Left forelimb (tissue), 1 donor: Measurements from ENCODE around the gene NPEPL1.
"Not testable (repeated sequence)": the region's sequence is repeated elsewhere in the genome, so short reads cannot be mapped to it uniquely, and the experiment has no call there.

Experiments used
- DNase-seq: peaks from one replicate; pipeline ENCODE4 v3.0.0-alpha.2; 2018; ENCODE audit warnings: low spot score

NPEPL1 gene, protein sequence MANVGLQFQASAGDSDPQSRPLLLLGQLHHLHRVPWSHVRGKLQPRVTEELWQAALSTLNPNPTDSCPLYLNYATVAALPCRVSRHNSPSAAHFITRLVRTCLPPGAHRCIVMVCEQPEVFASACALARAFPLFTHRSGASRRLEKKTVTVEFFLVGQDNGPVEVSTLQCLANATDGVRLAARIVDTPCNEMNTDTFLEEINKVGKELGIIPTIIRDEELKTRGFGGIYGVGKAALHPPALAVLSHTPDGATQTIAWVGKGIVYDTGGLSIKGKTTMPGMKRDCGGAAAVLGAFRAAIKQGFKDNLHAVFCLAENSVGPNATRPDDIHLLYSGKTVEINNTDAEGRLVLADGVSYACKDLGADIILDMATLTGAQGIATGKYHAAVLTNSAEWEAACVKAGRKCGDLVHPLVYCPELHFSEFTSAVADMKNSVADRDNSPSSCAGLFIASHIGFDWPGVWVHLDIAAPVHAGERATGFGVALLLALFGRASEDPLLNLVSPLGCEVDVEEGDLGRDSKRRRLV

DNA sequence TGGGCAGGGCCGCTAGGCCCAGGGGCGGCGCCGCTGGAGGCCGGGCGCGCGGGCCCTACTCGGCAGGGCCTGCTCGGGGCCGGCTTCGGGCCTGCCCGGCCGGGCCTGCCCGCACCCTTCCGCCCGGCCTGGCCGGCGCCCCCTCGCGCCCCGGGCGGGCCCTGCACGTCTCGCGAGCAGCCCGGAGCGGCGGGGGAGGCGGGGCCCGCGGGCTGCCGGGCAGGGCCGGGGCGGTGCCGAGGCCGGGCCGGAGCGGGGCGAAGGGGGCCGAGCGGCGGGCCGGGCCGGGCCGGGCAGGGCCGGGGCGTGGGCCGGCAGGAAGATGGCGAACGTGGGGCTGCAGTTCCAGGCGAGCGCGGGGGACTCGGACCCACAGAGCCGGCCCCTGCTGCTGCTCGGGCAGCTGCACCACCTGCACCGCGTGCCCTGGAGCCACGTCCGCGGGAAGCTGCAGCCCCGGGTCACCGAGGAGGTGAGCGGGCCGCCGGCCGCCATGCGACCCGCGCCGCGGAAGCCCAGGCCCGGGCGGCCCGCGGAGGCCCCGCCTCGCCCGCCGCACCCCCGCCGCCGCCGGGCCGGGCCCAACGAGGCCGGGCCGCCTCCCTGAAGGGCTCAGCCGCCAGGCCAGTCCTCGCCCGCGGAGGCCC lies at the start of gene NPEPL1:
Gene NPEPL1, plus strand, starts transcription at position 222 of the 647 bp plus-strand sequence. Its CDS starts 101 bp downstream, at position 323.
- peak; percentile 78 for DNase-seq

DNA sequence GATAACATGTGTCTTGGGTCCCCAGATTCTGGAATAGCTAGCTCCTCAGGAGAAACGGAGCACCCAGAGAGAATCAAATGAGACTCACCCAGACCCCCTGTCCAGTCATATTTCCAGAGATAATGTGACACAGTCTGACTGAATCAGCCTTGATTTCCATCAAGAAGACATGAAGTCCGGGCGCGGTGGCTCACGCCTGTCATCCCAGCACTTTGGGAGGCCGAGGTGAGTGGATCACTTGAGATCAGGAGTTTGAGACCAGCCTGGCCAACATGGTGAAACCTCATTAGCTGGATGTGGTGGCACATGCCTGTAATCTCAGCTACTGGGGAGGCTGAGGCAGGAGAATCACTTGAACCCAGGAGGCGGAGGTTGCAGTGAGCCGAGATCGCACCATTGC lies 49.7 kb upstream of the NPEPL1 start:
- peak; percentile 11 for DNase-seq

DNA sequence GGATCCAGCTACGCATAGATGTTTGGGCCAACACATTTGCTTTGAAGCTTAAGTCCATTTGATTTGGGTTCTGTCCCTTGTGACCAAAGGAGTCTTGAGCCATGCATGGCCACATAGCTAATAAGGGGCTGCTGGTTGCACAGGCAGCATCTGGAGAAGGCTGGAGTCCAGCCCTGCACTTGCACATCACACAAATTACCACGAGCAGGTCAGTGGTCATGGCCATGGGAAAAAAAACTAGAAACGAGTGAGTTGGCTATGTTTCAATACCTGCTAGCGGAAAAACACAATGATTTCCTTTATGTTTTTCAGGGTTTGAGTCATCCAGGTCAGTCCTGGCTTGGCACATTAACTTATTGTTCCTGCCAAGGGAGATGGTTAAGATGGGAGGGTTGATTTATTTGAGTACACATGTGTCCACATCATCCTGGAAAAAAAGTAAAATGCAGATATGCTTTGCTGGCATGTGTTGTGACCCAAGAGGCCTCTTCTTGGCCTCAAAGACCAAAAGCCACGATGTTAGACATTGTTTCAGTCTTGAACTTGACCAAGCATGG lies 47.1 kb upstream of the NPEPL1 start:
- DNase-seq: peak; percentile 63

DNA sequence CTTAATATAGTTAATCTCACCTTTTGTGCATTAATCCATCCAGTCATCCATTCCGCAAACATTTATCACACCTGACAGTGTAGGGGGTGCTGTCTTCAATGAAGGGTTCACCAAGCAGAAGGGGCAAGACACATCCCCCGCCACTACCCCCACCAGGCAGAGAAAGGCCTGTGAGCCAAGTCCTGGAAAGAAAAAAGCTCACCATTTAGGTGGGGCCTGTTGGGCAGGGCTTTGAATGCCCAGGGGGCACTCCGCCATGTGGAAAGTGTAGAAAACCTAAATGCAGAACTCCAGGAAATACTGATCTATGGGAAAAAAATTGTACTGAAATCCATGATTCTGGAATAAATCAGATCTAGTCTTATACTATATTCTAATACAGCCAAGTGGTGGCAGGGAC lies 46.3 kb upstream of the NPEPL1 start:
- peak; percentile 52 for DNase-seq

DNA sequence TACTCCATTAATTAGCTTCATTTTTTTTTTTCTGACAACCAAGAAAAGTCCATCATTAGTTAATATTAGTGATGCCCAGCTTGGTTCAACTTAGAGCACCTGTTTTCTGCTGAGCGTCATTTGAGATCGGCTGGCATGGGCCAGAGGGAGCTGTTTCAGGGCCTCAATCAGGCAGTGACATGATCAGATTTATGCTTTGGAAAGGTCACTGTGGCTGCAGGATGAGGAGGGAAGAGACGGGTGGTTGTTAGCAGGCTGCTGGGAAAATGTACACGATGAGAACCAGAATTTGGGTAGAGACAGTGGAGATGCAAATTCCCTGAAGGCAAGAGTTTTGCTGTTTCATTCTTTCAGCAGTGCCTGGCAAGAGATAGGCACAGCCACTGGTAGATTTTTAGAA lies 45.9 kb upstream of the NPEPL1 start:
- DNase-seq: peak; percentile 36

DNA sequence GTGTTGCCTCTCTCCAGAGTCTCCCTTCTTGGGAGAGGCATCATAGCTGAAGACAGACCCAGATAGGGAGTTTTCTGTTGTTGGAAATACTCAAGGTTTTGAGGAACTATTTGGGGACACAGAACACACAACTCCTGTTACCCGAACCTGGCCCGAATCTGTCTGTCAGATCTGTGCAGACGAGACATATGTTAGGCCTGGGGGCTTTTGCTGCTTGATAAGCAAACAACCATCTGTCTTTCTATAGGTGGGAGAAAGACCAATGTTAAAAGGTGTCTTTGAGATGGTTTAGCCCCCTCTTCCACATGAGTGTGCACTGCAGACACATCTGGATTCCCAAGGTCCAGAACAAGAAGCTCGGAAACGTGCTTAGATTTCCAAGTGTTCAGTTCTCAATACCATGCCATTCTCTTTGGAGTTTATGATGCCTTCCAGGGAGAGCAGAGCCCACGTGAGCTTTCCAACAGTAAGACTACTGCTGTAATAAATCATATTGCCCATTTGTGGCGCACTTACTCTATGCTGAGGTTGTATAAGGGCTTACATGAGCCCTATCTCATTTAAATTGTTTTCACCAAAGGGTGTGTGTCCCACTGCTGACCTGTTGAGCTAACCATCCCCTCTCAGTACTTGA lies 45.3 kb upstream of the NPEPL1 start:
- peak; percentile 30 for DNase-seq

DNA sequence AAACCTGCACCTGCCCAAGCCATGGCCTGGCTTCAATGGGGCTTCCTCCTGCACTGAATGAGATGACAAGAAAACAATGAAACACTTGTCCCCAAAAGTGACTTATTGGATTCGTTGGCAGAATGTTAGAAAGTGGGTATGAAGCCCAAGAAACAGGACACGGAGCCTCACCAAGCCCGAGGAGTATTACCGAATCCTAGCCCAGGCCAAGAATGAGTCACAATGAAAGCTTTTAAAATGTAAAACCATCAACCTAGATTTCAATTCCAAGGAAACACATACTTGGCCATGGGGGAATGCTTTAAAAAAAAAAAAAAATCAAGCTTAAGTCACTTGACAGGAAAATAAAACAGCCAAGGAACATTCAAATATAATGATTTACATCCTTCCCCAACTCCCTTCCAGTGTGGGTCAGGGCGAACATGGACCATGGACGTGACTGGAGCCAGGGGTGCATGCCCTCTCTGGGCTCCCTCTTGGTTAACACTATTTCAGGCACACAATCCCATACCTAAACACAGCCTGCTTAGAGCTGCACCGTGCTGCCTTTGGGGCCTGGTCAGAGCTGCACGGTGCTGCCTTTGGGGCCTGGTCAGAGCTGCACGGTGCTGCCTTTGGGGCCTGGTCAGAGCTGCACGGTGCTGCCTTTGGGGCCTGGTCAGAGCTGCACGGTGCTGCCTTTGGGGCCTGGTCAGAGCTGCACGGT lies 44.7 kb upstream of the NPEPL1 start:
- DNase-seq: no peak

DNA sequence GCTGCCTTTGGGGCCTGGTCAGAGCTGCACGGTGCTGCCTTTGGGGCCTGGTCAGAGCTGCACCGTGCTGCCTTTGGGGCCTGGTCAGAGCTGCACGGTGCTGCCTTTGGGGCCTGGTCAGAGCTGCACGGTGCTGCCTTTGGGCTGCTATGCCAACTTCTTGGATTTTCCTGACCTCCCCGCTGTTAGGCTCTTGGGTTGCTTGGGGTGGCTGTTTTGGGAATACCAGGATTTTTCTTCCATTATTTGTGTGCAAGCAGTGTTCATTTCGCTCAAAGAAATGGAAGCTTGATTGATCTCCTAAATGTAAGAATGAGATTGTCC lies 44.1 kb upstream of the NPEPL1 start:
- not testable (repeated sequence) for DNase-seq

DNA sequence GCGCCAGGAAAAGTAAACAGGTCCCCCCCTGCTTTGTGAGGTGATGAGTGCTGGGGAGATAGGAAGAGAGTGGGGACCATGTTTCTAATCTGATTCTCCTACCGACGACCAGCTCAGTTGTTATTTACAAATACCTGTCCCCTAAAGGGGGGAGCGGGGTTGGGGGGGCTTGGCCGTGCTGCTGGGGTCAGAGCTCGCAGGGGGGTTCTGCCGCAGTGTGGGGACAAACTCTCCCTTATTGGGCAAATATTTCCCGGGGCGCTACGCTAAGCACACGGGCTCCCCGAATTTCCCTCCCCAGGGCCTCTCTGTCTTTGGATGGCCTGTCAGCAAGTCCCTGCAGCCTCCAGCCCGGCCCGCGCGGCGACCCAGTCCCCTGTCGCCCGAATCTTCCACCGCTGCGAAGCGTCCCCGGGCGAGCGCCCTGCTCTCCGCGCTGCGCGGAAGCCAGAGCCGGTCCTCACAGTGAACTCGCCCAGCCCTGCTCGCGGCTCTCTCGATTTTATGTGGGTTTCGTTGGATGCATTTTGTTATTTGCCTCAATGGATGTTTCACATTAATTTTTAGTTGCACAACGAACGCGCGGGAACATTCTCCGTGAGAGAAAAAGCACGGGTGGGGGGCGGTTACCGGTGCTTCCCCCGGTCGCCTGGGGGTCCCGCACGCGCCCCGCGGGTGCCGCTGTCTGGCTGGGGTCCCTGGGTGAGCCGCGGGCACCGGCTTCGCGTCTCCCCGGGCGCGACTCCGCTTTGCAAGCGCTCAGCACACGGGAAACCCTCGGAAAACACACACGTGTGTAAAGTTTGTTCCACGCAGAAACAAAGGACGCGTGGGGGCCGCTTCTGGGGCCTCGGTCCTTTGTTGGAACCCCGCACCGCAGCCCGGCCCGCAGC lies 43.1 kb upstream of the NPEPL1 start:
- no peak for DNase-seq

DNA sequence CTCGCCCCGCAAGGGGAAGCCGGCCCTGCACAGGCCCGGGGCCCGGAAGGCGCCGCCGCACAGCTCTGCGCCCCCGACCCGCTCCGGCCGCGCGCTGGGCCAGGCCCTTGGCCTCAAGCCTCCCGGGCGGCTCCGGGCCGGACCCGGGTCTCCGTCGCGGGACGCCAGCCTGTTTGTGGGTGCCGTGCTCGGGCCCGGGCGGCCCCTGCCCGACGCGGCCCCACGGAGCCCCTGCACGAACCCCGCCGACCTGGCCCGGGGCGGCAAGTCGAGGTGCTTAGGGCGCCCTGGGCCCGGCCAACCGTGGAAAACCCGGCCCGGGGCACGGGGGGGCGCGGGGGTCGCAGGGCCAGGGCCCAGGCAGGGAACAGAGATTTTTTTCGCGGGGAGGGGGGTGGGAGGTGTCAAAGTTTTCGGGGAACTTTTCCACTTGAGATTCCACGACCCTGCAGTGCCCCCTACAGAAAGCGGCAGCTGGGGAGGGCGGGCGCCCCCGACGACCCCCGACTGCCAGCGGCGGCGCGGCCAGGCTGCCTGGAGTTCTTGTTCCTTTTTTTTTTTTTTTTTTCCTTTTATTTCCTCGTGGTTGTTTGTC lies 42.3 kb upstream of the NPEPL1 start:
- peak; percentile 83 for DNase-seq

DNA sequence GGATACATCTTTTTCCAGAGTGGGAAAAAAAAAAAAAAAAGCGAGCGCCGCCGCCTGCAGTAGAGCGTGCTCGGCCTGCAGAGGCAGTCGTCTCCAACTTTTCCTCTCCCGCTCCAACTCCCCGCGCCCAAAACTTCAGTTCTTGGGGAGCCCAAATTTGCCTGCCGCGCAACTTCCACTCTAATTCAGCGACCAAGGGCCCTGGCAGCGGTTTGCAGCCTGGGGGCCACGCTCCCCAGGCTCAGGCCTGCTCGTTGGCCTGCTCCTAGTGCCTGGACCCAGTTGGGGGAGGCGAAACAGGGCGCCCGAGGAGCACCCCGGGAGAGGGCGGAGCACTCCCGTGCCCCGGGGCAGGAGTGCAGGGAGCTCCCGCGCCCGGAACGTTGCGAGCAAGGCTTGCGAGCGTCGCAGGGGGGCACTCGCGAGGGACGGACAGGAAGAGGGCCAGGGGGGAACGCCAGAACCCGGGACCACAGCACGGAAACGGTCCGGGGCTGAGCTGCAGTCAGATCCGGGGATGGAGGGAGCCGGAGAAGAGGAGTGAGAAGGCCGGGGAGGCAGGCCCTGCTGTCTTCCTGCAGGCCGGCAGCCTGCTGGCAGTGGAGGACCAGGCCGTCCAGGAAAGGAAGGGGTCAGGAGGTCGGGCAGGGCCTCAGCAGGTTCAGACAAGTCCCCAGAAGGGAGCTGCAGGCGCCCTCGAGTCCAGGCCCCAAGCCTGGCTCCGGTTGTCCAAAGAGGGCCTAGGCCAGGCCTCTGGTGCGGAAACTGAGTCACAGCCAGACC lies 41.6 kb upstream of the NPEPL1 start, which contains the start of gene STX16:
Gene STX16, plus strand, starts transcription at position 508 of the 783 bp plus-strand sequence. CDS start 724 bp downstream, outside the sequence.
- peak; percentile 94 for DNase-seq

DNA sequence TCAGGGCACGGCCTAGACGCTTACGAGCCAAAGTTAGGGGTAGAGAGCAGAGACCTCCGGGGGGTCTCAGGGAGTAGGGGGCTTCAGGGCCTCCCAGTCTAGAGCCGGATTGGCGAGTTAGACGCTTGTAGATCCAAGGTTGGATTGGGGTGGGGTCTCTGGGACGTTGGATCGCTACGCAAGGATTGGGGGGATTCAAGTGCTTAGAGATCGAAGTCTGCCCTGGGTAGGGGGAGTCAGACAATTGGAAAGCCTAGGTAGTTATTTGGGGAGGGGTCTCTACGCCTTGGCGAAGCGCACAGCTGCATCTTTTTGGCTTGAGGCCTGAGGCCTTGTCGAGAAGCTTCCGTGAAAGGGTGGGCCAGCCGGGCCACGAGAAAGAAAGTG lies 41.0 kb upstream of the NPEPL1 start:
- peak; percentile 91 for DNase-seq

DNA sequence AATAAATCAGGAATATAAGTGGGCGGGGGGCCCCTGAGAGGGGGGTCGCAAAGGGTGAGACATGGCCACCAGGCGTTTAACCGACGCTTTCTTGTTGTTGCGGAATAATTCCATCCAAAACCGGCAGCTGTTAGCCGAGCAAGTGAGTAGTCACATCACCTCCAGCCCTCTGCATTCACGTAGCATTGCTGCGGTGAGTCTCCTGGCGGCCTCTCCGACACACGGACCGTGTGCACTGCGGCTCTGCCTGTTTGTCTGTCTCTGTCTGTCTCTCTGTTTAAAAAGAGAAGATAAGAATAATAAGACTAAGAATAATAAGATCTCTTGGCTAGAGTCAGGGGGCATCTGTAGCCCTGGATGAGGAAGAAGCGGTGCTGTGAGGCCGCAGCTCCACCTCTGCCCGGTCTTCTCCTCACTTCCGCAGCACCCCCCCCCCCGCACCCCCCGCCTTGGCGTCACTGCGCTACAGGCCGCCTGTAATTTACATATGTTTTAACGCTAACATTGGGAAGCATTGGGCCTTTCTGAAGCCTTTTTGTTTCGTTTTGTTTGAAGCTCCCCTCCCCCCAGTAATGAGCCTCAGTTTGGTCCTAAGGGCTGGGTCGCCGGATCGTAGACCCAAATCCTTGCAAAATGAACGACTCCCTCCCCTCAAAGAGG lies 40.5 kb upstream of the NPEPL1 start:
- peak; percentile 89 for DNase-seq

DNA sequence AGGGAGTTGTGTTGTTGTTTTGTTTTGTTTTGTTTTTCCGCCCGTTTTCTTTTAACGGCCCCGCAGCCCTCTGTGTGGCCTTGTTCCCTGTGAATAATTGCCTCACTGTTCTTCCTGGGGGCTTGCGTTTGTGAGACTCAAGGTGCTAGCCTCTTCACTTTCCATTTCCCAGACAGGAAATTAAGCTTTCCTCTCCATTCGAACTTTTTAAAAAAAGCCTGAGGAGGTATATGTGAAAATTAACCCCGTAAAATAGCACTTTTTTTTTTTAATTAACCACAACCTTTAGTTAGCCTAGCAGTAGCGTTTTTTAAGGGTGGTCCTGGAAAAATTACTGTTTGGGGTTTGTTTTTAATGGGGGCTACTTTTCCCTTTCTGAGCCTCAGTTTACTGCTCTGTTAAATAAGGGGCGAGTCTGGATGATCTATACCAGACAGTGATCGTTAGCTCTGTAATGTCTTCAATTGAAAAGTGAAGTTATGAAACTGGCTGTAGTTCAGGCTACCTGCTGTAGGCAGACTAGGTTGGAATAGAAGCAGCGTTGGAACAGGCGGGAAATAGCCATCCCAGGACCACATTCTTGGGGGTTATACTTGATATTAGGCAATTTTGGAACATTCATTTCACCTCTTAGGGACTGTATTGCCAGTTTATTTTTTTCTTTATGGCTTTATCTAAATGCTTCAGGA lies 39.9 kb upstream of the NPEPL1 start:
- no peak for DNase-seq

DNA sequence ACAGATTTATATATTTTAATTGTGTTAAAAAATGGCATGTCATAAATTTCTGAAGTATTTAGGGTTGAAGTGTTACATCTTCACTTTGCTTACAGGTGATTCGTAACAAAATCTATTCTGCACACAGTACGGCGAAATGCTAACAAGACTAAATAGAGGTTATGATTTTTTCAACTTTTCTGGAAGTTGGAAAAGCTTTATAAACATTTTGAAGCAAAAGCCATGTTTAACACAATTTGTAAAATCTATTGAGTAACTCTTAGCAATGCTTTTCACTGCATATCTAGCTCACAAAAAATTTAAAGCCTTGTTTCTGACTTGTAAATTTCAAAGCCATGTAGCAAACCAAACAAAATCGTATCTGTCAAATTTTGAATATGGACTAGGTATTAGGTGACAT lies 38.3 kb upstream of the NPEPL1 start:
- DNase-seq: no peak

DNA sequence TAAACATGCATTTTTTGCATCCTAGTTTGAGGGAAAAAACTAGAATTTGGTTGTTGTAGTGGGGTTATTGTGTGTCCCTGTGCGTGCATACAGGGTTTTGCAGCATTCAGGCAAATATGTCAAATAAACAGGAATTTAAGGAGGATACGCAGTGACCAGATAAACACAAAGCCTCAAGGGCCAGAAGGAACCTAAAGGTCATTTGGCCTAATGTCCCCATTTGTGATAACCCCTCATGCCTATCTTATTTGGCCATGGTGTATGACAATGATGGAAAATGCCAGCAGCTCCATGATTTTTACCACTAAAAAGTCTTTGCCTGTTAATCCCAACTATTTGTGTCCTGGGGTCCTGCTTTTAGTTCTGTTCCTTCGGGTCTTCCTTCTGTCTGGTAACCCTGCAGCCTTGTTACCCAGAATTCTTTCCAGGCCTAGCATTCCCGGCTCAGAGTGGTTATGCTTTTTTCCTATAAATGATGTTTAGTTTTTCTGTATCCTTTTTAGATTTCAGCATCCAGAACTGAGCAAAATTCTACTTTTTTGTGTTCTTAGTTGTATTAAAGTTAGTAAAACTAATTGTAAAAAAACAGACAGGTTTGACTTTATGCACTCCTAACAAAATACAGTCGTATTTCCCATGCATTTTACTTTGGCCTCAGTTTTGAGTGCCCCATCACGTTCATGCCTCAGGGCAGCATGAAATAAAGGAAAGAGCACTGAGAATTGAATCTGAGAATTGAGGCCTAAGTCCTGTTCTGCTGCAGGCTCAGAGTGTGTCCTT lies 37.1 kb upstream of the NPEPL1 start:
- DNase-seq: no peak

DNA sequence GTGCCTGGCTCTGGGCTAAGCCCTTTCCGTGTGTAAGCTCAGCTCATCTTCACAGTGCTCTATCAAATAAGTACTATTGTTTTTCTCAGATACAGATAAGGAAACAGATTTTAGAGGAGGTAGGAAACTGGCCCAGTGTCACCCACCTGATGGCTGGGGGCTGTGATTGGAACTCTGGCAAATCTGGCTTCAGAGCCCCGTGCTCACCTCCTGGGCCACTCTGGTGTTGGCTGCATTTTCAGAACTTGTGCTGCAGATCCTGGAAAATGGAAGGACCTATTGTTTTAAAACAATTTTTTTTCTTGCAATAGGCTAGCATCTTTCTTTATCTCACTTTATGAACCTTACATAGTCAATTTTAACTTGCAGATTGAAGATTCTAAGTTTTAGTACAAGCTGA lies 35.8 kb upstream of the NPEPL1 start:
- no peak for DNase-seq

DNA sequence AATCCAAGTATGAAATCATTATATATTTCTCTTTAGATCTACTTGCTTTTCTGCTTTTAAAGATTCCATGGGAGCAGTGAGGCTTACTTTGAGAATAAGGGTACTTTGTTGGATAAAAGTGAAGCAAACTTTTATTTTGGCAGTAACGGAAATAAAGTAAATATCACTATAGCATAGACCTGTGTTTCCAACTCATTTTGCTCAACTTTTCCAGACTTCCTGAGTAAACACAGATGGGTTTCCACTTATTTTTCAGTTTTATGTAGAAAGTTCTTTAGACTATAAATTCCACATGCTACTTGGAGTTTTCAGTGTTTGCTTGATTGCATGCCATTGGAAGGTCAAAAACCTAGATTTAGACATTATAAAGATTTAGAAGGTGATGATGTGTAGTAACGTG lies 35.3 kb upstream of the NPEPL1 start:
- no peak for DNase-seq
